ENCODE data around the gene FJX1.
A peak's percentile ranks its signal among the peaks of the same experiment; 100 is the strongest.

FJX1 gene

GRCh38 chr11:35608502-35608901, 9.8 kb upstream of the FJX1 start:
- DNase-seq = no peak

GRCh38 chr11:35609656-35610055, 8.6 kb upstream of the FJX1 start:
- DNase-seq = no peak

- DNase-seq = no peak
Observed at GRCh38 chr11:35610631-35611030, 7.6 kb upstream of the FJX1 start.

GRCh38 chr11:35611741-35612140, 6.5 kb upstream of the FJX1 start:
- DNase-seq = no peak

GRCh38 chr11:35614939-35615569, 3.2 kb upstream of the FJX1 start:
- no peak for DNase-seq

GRCh38 chr11:35615921-35616900, 2.0 kb upstream of the FJX1 start:
- DNase-seq = no peak

- DNase-seq = no peak
Observed at GRCh38 chr11:35617316-35617686, 959 bp upstream of the FJX1 start.

GRCh38 chr11:35618497-35619115, 346 bp downstream of the FJX1 start:
- no peak for DNase-seq

- DNase-seq = peak; percentile 34
Observed at GRCh38 chr11:35619116-35619854, 1.0 kb downstream of the FJX1 start.

GRCh38 chr11:35619855-35620640, 1.8 kb downstream of the FJX1 start:
- peak; percentile 5 for DNase-seq

- no peak for DNase-seq
Observed at GRCh38 chr11:35620795-35621194, 2.5 kb downstream of the FJX1 start.

GRCh38 chr11:35621620-35622019, 3.4 kb downstream of the FJX1 start:
- DNase-seq = no peak

GRCh38 chr11:35622070-35622469, 3.8 kb downstream of the FJX1 start:
- DNase-seq = no peak

- DNase-seq = no peak
Observed at GRCh38 chr11:35623621-35624168, 5.4 kb downstream of the FJX1 start.

GRCh38 chr11:35624316-35624715, 6.1 kb downstream of the FJX1 start:
- no peak for DNase-seq

- DNase-seq = no peak
Observed at GRCh38 chr11:35624781-35625180, 6.5 kb downstream of the FJX1 start.

- DNase-seq = no peak
Observed at GRCh38 chr11:35626501-35626900, 8.2 kb downstream of the FJX1 start.

- DNase-seq = no peak
Observed at GRCh38 chr11:35629511-35629910, 11.3 kb downstream of the FJX1 start.

GRCh38 chr11:35629914-35630313, 11.7 kb downstream of the FJX1 start:
- no peak for DNase-seq

- DNase-seq = no peak
Observed at GRCh38 chr11:35631891-35632290, 13.6 kb downstream of the FJX1 start.

- DNase-seq = no peak
Observed at GRCh38 chr11:35632301-35632700, 14.0 kb downstream of the FJX1 start.

GRCh38 chr11:35633827-35634423, 15.7 kb downstream of the FJX1 start:
- DNase-seq = no peak

Data from stimulated activated CD4-positive, alpha-beta T cell treated with anti-CD3 and anti-CD28 coated beads, Interleukin-1b, Interleukin-23, amount 100 ng/mL, for 48 hours (primary cell).